Coronary artery (tissue), 2 donors: ENCODE results near the gene PGLYRP2.

Experiments used
- DNase-seq: peaks from one replicate; pipeline ENCODE4 v3.0.0-alpha.2; 2017; ENCODE audit warnings: low spot score
- H3K27ac ChIP-seq, 2 donors: fragments of 200-600 bp; sonication (generic); one replicate each; pipeline ENCODE4 v1.5.1; 2016 to 2019
- H3K4me3 ChIP-seq: fragments of 200-600 bp; sonication (generic); 2 replicates; pipeline ENCODE4 v1.5.1; 2016; ENCODE audit warnings: mild to moderate bottlenecking, moderate library complexity
- TF ChIP-seq, protein P1 (sequence below): fragments of 200-600 bp; sonication (generic); IDR thresholded peaks from one replicate; pipeline ENCODE4 v1.5.1; 2019; ENCODE audit warnings: antibody characterized with exemption

The PGLYRP2 gene

DNA sequence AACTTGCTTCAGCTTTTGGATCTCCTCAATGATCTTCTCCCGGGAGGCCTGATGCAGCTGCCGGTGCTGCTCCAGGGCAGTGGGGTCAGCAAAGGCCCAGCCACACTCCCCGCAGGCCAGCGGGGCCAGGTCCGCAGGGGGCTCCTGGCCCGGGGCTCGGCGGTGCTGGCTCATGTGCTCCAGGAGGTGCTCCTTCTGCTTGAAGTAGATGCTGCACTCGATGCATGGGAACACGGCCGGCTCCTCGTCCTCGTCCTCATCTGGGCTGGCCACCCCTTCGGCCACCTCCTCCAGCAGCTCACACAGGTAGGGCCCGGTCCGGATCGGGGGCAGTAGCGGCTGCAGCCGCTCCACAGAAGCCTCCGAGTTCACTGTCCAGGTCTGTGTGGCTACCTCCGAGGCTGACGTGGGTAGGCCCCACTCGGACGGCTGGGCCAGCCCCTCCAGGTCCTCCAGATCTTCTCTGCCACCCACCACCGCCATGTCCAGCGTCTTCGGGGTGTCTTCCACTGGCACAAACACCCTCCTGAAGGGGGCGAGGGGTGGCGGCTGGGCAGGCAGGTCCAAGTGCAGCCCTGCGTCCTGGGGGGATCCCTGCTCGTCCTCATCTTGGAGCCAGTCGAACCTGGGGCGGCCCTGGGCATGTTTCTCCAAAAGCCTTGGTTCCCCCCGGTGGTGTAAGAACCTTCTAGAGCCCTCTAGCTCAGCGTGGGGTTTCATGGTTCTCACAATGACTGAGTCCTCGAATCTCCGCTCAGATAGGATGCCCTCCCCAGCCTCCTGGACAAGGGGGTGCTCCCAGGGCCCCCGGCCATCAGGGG lies 39.3 kb downstream of the PGLYRP2 start:
- Histone ChIP-seq H3K27ac (no peak overlapping the region), H3K4me3 (no peak overlapping the region)
- TF ChIP-seq, protein P1, sequence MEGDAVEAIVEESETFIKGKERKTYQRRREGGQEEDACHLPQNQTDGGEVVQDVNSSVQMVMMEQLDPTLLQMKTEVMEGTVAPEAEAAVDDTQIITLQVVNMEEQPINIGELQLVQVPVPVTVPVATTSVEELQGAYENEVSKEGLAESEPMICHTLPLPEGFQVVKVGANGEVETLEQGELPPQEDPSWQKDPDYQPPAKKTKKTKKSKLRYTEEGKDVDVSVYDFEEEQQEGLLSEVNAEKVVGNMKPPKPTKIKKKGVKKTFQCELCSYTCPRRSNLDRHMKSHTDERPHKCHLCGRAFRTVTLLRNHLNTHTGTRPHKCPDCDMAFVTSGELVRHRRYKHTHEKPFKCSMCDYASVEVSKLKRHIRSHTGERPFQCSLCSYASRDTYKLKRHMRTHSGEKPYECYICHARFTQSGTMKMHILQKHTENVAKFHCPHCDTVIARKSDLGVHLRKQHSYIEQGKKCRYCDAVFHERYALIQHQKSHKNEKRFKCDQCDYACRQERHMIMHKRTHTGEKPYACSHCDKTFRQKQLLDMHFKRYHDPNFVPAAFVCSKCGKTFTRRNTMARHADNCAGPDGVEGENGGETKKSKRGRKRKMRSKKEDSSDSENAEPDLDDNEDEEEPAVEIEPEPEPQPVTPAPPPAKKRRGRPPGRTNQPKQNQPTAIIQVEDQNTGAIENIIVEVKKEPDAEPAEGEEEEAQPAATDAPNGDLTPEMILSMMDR, result no peak
- no peak for DNase-seq

DNA sequence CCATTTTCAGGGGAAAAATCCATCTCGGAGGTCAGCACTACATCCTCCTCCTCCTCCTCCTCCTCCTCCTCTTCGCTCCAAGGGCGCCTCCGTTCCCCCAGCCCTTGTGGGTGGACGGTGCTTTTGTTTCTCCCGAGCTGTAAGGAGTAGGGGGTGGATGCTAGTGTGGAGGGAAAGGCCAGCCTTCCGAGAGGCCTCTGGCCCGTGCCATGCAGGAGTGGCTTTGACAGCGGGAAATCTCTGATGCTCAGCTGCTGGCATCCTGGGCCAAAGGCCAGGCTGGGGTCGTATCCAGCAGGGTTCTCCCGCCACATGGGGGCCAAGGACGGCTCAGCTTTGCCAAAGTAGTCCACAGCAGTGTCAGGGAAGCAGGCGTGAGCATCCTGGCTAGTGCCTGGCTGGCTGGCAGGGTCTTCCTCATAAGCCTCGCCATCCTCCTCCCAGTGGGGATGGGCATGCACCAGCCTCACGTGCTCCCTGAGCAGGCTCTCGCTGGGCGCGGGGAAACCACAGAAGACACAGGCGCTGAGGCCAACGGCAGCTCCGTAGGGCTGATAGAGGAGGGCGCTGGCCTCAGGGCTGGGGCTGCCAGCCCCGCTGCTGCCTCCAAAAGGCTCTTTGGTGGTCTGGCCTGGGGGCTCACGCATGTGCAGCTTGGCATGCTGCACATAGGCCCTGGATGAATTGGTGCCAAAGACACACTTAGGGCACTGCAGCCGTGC lies 40.1 kb downstream of the PGLYRP2 start:
- Histone ChIP-seq H3K27ac (no peak overlapping the region), H3K4me3 (no peak overlapping the region)
- DNase-seq, result no peak
- TF ChIP-seq, protein P1, result no peak

DNA sequence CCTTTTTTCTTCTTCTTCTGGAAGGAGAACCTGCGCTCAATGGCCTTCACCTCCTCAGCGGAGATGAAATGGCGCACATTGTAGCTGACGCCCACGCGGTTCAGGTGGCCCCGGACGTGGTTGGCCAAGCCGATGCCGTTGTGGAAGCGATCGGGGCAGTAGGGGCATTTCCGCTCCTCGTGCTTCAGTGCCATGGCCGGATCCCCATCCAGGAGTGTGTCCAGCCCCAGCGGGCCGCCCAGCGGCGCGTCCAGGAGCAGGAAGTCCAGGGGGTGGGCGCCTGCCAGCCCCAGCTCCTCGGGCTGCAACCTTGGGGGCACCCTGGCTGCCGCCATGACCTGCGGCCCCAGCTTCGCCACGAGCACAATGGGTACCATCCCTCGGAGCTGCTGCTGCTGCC lies 40.7 kb downstream of the PGLYRP2 start:
- no peak overlapping the region for H3K4me3 ChIP-seq
- no peak for DNase-seq
- no peak overlapping the region for H3K27ac ChIP-seq
- TF ChIP-seq, protein P1, result no peak

DNA sequence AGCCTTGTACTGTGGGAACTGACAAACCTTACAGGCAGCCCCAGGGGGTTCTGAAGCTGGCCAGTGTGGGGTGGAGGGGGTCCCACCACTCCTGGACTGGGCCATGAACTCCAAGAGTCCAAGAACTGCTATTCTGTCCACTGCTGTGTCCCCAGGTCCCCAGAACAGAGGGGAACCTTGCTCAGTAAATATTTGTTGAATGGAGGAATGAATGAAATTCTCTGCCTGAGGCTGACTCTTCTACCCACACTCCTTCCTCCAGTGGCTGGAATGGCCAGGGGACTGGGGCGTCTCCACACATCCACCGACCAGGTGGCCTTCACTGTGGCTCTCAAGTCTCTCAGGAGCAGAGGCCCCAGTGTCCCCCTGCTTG lies 41.2 kb downstream of the PGLYRP2 start:
- TF ChIP-seq, protein P1, result no peak
- H3K4me3 ChIP-seq, result no peak overlapping the region
- DNase-seq, result no peak
- H3K27ac ChIP-seq, result no peak overlapping the region

DNA sequence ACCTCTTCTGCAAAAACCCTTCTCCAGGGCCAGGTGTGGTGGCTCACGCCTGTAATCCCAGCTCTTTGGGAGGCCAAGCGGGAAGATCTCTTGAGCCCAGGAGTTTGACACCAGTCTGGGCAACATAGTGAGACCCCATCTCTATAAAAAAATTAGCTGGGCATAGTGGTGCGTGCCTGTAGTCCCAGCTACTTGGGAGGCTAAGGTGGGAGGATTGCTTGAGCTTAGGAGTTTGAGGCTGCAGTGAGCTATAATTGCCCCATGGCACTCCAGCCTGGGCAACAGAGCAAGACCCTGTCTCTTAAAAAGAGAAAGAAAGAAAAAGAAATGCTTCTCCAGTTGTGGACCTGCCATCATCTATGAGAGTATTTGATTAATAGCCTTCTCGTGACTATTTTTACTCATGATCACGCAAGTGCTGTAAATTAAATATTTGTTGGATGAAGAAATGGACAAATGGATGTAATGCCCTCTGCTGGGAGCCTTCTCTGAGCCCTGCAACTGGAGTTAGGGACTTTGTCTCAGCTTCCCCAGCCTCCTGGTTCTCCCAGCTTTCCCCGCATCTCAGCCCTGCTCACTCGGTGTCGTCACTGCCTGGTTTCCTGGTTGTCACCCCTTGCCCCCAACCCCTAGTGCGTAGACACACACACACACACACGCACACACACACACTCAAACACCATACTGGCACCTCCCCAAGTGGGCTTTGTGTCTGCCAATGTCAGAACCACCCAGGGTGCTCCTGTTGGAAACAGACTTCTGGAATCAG lies 41.8 kb downstream of the PGLYRP2 start:
- no peak overlapping the region for H3K4me3 ChIP-seq
- no peak for DNase-seq
- no peak overlapping the region for H3K27ac ChIP-seq
- TF ChIP-seq, protein P1, result no peak

DNA sequence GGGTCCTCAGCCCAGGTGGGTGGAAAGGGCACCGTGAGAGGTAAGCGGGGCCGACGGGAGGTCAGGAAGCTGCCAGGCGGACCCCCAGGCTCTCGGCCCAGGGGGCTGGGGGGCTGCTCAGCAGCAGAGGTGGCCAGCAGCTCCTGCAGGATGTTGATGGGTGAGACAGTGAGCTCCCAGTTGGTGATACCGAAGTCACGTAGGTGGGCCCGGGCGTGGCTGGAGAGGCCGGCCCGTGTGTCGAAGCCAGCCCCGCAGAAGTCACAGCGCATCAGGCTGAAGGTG lies 42.5 kb downstream of the PGLYRP2 start:
- TF ChIP-seq, protein P1, result no peak
- Histone ChIP-seq H3K27ac (no peak overlapping the region), H3K4me3 (no peak overlapping the region)
- DNase-seq, result no peak
